ENCODE measurements around the gene DBR1.
A peak's percentile ranks its signal among the peaks of the same experiment; 100 is the strongest.

Gene DBR1

DNA sequence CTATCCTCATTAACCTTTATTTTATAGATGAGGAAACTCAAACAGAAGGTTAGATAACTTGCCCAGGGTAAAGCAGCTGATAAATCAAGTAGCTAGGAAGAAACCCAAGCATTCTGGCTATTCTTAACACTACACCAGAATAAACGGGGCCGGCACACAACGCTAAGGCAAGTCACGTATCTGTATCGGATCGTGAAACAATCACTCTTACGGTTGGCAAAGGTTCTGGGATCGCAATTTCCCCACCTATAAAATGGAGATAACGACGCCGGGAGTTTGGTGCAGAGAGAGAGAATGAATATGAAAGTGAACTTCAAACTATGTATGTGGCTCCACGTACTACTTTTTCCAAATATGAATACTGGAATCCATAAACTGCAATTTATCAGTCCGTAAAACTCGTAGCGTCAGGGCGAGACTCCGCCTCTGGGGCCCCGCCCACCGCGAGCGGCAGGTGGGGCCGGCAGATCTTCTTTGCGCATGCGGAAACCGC lies 12.1 kb upstream of the DBR1 start:
- intact Hi-C loops (cut with DNase I; ENCODE audit: low total_unique reads) = loop anchor here (5.0 kb wide), 2 partner anchors 70 to 1200 kb away; partner anchors contain the start of genes COPB2 and DZIP1L
- Histone ChIP-seq H3K27me3 (no peaks in the 10 kb centered on the region), H3K36me3 (peaks cover 0 to 6% (median 0%) of the 10 kb centered on the region in 3 donors), H3K9me3 (no peaks in the 10 kb centered on the region), H3K4me1 (peaks cover 0 to 35% (median 21%) of the 10 kb centered on the region in 4 donors), H3K4me3 (peak overlapping the region; percentile 69 to 83), H3K27ac (peak overlapping the region; percentile 88 to 96)
- TF ChIP-seq, protein P1, sequence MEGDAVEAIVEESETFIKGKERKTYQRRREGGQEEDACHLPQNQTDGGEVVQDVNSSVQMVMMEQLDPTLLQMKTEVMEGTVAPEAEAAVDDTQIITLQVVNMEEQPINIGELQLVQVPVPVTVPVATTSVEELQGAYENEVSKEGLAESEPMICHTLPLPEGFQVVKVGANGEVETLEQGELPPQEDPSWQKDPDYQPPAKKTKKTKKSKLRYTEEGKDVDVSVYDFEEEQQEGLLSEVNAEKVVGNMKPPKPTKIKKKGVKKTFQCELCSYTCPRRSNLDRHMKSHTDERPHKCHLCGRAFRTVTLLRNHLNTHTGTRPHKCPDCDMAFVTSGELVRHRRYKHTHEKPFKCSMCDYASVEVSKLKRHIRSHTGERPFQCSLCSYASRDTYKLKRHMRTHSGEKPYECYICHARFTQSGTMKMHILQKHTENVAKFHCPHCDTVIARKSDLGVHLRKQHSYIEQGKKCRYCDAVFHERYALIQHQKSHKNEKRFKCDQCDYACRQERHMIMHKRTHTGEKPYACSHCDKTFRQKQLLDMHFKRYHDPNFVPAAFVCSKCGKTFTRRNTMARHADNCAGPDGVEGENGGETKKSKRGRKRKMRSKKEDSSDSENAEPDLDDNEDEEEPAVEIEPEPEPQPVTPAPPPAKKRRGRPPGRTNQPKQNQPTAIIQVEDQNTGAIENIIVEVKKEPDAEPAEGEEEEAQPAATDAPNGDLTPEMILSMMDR (IDR thresholded peaks at IDR 0.05) = no peak
- DNase-seq = peak; percentile 88 to 94

DNA sequence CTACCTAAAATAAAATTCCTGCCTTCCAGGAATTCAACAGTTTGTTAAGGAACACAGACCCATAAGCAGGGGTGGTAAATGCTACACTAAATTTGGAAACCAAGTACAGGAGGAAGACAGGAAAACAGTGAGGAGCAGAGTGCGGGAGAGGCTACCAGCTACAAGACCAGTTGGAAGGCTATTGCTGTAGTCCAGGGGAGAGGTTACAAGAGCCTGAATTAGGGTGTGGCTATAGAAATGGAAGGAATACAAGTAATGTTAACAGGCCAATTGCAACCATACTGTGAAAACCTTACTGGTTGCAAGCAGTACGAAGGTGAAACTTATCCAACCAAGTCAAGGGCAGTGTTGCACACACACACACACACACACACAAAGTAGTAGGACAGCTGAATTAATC lies 11.5 kb upstream of the DBR1 start:
- DNase-seq = no peak
- Histone ChIP-seq H3K9me3 (no peaks in the 10 kb centered on the region), H3K4me1 (peaks cover 0 to 29% (median 21%) of the 10 kb centered on the region in 4 donors), H3K4me3 (peak overlapping the region; percentile 69 to 83), H3K27ac (peak overlapping the region; percentile 88 to 96), H3K36me3 (peaks cover 0 to 6% (median 0%) of the 10 kb centered on the region in 3 donors), H3K27me3 (no peaks in the 10 kb centered on the region)
- TF ChIP-seq, protein P1 (IDR thresholded peaks at IDR 0.05) = no peak
- intact Hi-C loops (cut with DNase I; ENCODE audit: low total_unique reads) = loop anchor here (5.0 kb wide), 2 partner anchors 69 to 1201 kb away; partner anchors contain the start of genes COPB2 and DZIP1L

DNA sequence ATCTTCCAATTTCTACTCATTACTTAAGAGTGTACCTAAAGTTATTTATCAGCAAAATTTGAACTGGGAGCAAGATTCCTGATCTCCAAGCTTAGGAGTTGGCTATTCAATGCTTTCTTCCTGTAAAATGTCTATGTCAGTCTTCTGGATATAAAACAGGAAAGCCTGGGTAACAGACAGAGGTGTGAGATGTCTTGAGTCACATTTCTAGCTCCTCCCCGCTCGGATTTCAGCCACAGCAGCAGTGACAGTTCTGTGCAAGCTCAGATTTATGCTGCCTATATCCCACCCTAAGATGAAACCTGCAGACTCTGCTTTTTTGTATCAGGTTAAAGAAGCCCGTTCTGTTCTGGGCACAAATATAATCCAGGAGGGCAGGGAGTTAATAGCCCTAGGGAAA lies 10.3 kb upstream of the DBR1 start:
- TF ChIP-seq, protein P1 (IDR thresholded peaks at IDR 0.05) = no peak
- peaks cover 0 to 22% (median 15%) of the 10 kb centered on the region in 4 donors for H3K4me1 ChIP-seq
- intact Hi-C loops (cut with DNase I; ENCODE audit: low total_unique reads) = loop anchor here (5.0 kb wide), 2 partner anchors 68 to 1202 kb away; partner anchors contain the start of genes COPB2 and DZIP1L
- no peaks in the 10 kb centered on the region for H3K27me3 ChIP-seq
- no peaks in the 10 kb centered on the region for H3K9me3 ChIP-seq
- no peak overlapping the region for H3K27ac ChIP-seq
- no peak for DNase-seq
- no peak overlapping the region for H3K4me3 ChIP-seq
- H3K36me3 ChIP-seq = no peaks in the 10 kb centered on the region

DNA sequence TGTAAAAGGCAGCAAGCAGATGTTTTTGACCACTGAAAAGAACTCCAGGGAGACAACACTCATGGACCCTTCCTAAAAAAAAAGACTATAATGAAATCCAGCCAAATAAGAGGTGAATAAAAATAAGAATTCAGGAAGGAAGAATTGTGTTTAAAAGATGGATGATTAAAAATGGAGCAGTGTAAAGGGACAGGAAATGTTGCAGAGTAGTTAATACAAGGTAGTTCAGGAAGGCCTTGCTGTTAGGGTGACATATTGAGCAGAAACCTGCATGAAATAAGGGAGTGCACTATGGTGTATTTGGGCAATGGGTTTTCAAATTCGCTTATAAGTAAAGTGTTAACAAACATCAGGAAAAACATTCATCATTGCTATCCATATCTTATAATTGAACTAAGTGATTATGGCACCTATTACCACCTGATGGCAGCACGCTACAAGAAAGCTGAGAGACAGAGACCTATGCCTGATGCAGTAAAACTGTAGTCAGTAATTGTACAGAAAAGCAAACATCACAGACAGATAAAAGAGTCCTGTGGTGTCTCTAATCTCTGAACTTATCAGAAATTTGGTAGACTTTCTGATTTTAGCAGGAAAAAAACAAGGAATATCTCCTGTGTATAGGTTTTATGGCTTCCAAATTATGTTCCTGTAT lies 5.8 kb upstream of the DBR1 start:
- H3K4me1 ChIP-seq = peaks cover 0 to under 1% (median 0%) of the 10 kb centered on the region in 4 donors
- H3K27me3 ChIP-seq = no peaks in the 10 kb centered on the region
- intact Hi-C loops (cut with DNase I; ENCODE audit: low total_unique reads) = loop anchor here (1.0 kb wide), 1 partner anchor 44 kb away; no protein-coding TSS in a partner anchor
- TF ChIP-seq, protein P1 (IDR thresholded peaks at IDR 0.05) = no peak
- no peaks in the 10 kb centered on the region for H3K36me3 ChIP-seq
- no peak overlapping the region for H3K27ac ChIP-seq
- no peaks in the 10 kb centered on the region for H3K9me3 ChIP-seq
- H3K4me3 ChIP-seq = no peak overlapping the region
- DNase-seq = no peak

DNA sequence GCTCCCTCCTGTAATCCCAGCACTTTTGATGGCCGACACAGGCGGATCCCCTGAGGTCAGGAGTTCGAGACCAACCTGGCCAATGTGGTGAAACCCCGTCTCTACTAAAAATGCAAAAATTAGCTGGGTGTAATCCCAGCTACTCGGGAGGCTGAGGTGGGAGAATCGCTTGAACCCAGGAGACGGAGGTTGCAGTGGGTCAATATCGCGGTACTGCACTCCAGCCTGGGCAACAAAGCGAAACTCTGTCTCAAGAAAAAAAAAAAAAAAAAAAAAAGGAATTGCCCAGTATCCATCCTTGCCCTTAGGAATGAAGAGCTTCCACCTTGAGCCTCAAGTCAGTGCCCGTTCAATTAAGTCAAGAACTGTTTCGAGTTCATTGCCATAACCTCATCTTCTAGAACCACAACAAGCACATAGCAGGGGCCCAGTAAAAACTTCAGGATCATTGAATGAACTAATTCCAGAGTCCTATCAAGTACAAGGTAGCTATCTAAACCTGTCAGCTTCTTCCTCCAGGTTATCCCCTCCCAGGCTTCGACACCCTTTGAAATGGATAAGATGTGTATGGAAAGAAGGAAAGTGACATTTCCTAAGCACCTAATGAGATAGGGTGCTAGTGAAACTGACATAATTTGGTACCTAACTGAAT lies 826 bp downstream of the DBR1 start:
- DNase-seq = no peak
- Histone ChIP-seq H3K9me3 (no peaks in the 10 kb centered on the region), H3K4me1 (peaks cover 0 to 24% (median 10%) of the 10 kb centered on the region in 4 donors), H3K27ac (peak overlapping the region; percentile 80 to 88), H3K4me3 (peak overlapping the region; percentile 71 to 90), H3K36me3 (peaks cover 3 to 25% (median 10%) of the 10 kb centered on the region in 3 donors), H3K27me3 (no peaks in the 10 kb centered on the region)
- intact Hi-C loops (cut with DNase I; ENCODE audit: low total_unique reads) = no loop called here
- TF ChIP-seq, protein P1 (IDR thresholded peaks at IDR 0.05) = no peak
